ENCODE results near the gene PARVA. TPM values are rescaled to one million over a fixed set of nuclear protein-coding genes. Genes with fewer than 3 reads are reported as not detected.

The PARVA gene
- total RNA-seq, 1 experiment from 2014 or later, result 36.7 TPM

- no peak for TF ChIP-seq CTCF (IDR thresholded peaks at IDR 0.05; ENCODE audit: unreplicated experiment)
- H3K4me3 Mint-ChIP-seq (ENCODE audit: unreplicated experiment), result no peak overlapping the region
Observed at GRCh38 chr11:12455938-12456337, 78.6 kb downstream of the PARVA start.

GRCh38 chr11:12456651-12457579 is 79.5 kb downstream of the PARVA start:
- ChIA-PET CTCF (interaction anchor here (0.6 kb wide), 2 partner anchors 12 to 26 kb away, joined by 3 read pairs; no protein-coding TSS in a partner anchor), POLR2A (no interaction called here)
- intact Hi-C loops (cut with micrococcal nuclease), result no loop called here
- no peak overlapping the region for H3K27ac Mint-ChIP-seq (ENCODE audit: low read depth, unreplicated experiment)
- BruUV-seq (replicated peaks), result no TSS peak
- peaks cover 12% of the 10 kb centered on the region for H3K4me1 Mint-ChIP-seq (ENCODE audit: insufficient read depth, unreplicated experiment)
- H3K9me3 Mint-ChIP-seq (ENCODE audit: unreplicated experiment), result no peaks in the 10 kb centered on the region
- H3K27me3 Mint-ChIP-seq (ENCODE audit: insufficient read depth, unreplicated experiment), result no peaks in the 10 kb centered on the region
- no peak for TF ChIP-seq CTCF (IDR thresholded peaks at IDR 0.05; ENCODE audit: unreplicated experiment)
- no peaks in the 10 kb centered on the region for H3K36me3 Mint-ChIP-seq (ENCODE audit: insufficient read depth, unreplicated experiment)
- DNase-seq (ENCODE audit: unreplicated experiment), result no peak
- no peak overlapping the region for H3K4me3 Mint-ChIP-seq (ENCODE audit: unreplicated experiment)

More at GRCh38 chr11:12455938-12456337, 78.6 kb downstream of the PARVA start:
- no TSS peak for BruUV-seq (replicated peaks)
- peaks cover 14% of the 10 kb centered on the region for H3K4me1 Mint-ChIP-seq (ENCODE audit: insufficient read depth, unreplicated experiment)
- ChIA-PET POLR2A (no interaction called here), CTCF (interaction anchor here (0.6 to 0.7 kb wide), 2 partner anchors 10 to 13 kb away, joined by 3 read pairs; no protein-coding TSS in a partner anchor)
- no peak for DNase-seq (ENCODE audit: unreplicated experiment)
- intact Hi-C loops (cut with micrococcal nuclease), result no loop called here
- no peaks in the 10 kb centered on the region for H3K36me3 Mint-ChIP-seq (ENCODE audit: insufficient read depth, unreplicated experiment)
- H3K9me3 Mint-ChIP-seq (ENCODE audit: unreplicated experiment), result no peaks in the 10 kb centered on the region
- no peak overlapping the region for H3K27ac Mint-ChIP-seq (ENCODE audit: low read depth, unreplicated experiment)
- no peaks in the 10 kb centered on the region for H3K27me3 Mint-ChIP-seq (ENCODE audit: insufficient read depth, unreplicated experiment)

GRCh38 chr11:12458042-12458441 is 80.7 kb downstream of the PARVA start:
- no peak for DNase-seq (ENCODE audit: unreplicated experiment)
- no peaks in the 10 kb centered on the region for H3K36me3 Mint-ChIP-seq (ENCODE audit: insufficient read depth, unreplicated experiment)
- ChIA-PET CTCF (no interaction called here), POLR2A (no interaction called here)
- intact Hi-C loops (cut with micrococcal nuclease), result no loop called here
- BruUV-seq (replicated peaks), result no TSS peak
- no peaks in the 10 kb centered on the region for H3K27me3 Mint-ChIP-seq (ENCODE audit: insufficient read depth, unreplicated experiment)
- H3K27ac Mint-ChIP-seq (ENCODE audit: low read depth, unreplicated experiment), result no peak overlapping the region
- H3K4me3 Mint-ChIP-seq (ENCODE audit: unreplicated experiment), result no peak overlapping the region
- TF ChIP-seq CTCF (IDR thresholded peaks at IDR 0.05; ENCODE audit: unreplicated experiment), result no peak
- no peaks in the 10 kb centered on the region for H3K9me3 Mint-ChIP-seq (ENCODE audit: unreplicated experiment)
- H3K4me1 Mint-ChIP-seq (ENCODE audit: insufficient read depth, unreplicated experiment), result peaks cover 12% of the 10 kb centered on the region

- H3K4me3 Mint-ChIP-seq (ENCODE audit: unreplicated experiment), result no peak overlapping the region
- TF ChIP-seq CTCF (IDR thresholded peaks at IDR 0.05; ENCODE audit: unreplicated experiment), result no peak
- no peaks in the 10 kb centered on the region for H3K27me3 Mint-ChIP-seq (ENCODE audit: insufficient read depth, unreplicated experiment)
- H3K36me3 Mint-ChIP-seq (ENCODE audit: insufficient read depth, unreplicated experiment), result no peaks in the 10 kb centered on the region
- no peaks in the 10 kb centered on the region for H3K9me3 Mint-ChIP-seq (ENCODE audit: unreplicated experiment)
- POLR2A ChIA-PET, result no interaction called here
- no peak overlapping the region for H3K27ac Mint-ChIP-seq (ENCODE audit: low read depth, unreplicated experiment)
- H3K4me1 Mint-ChIP-seq (ENCODE audit: insufficient read depth, unreplicated experiment), result peaks cover 12% of the 10 kb centered on the region
- intact Hi-C loops (cut with micrococcal nuclease), result no loop called here
- CTCF ChIA-PET, result interaction anchor here (0.6 to 1.0 kb wide), 2 partner anchors 25 to 41 kb away, joined by 3 read pairs; no protein-coding TSS in a partner anchor
- no peak for DNase-seq (ENCODE audit: unreplicated experiment)
- no TSS peak for BruUV-seq (replicated peaks)
Observed at GRCh38 chr11:12459374-12459773, 82.0 kb downstream of the PARVA start.

Data from MCF 10A (cell line).